ENCODE results near the gene IFI27.

Gene IFI27

GRCh38 chr14:94123868-94124267 lies 13.3 kb downstream of the IFI27 start:
- H3K27ac Mint-ChIP-seq: no peak overlapping the region
- TF ChIP-seq CTCF (IDR thresholded peaks at IDR 0.05): no peak
- H3K9me3 Mint-ChIP-seq: peaks cover 34% of the 10 kb centered on the region
- H3K4me3 Mint-ChIP-seq: no peak overlapping the region
- no peaks in the 10 kb centered on the region for H3K36me3 Mint-ChIP-seq (ENCODE audit: low read depth)
- DNase-seq: no peak
- peaks cover 5% of the 10 kb centered on the region for H3K4me1 Mint-ChIP-seq
- H3K27me3 Mint-ChIP-seq (ENCODE audit: low read depth, poor library complexity): peaks cover 25% of the 10 kb centered on the region

- peaks cover 27% of the 10 kb centered on the region for H3K27me3 Mint-ChIP-seq (ENCODE audit: low read depth, poor library complexity)
- no peak for TF ChIP-seq CTCF (IDR thresholded peaks at IDR 0.05)
- H3K4me1 Mint-ChIP-seq: peaks cover 12% of the 10 kb centered on the region
- no peak overlapping the region for H3K27ac Mint-ChIP-seq
- H3K9me3 Mint-ChIP-seq: peaks cover 28% of the 10 kb centered on the region
- DNase-seq: no peak
- no peak overlapping the region for H3K4me3 Mint-ChIP-seq
- no peaks in the 10 kb centered on the region for H3K36me3 Mint-ChIP-seq (ENCODE audit: low read depth)
Measured at GRCh38 chr14:94124582-94125377, 14.2 kb downstream of the IFI27 start.

- Mint-ChIP-seq H3K27ac (no peak overlapping the region), H3K27me3 (ENCODE audit: low read depth, poor library complexity) (peaks cover 25% of the 10 kb centered on the region), H3K4me1 (peaks cover 21% of the 10 kb centered on the region), H3K4me3 (no peak overlapping the region), H3K9me3 (peaks cover 22% of the 10 kb centered on the region), H3K36me3 (ENCODE audit: low read depth) (no peaks in the 10 kb centered on the region)
- no peak for DNase-seq
- TF ChIP-seq CTCF (IDR thresholded peaks at IDR 0.05): no peak
Measured at GRCh38 chr14:94125659-94126418, 15.3 kb downstream of the IFI27 start.

GRCh38 chr14:94126419-94126677 lies 15.8 kb downstream of the IFI27 start:
- Mint-ChIP-seq H3K27me3 (ENCODE audit: low read depth, poor library complexity) (peaks cover 20% of the 10 kb centered on the region), H3K36me3 (ENCODE audit: low read depth) (no peaks in the 10 kb centered on the region), H3K9me3 (peaks cover 17% of the 10 kb centered on the region), H3K4me3 (no peak overlapping the region), H3K4me1 (peaks cover 21% of the 10 kb centered on the region), H3K27ac (no peak overlapping the region)
- no peak for TF ChIP-seq CTCF (IDR thresholded peaks at IDR 0.05)
- no peak for DNase-seq

- H3K4me1 Mint-ChIP-seq: peaks cover 21% of the 10 kb centered on the region
- peaks cover 15% of the 10 kb centered on the region for H3K9me3 Mint-ChIP-seq
- H3K27ac Mint-ChIP-seq: no peak overlapping the region
- TF ChIP-seq CTCF (IDR thresholded peaks at IDR 0.05): no peak
- H3K4me3 Mint-ChIP-seq: no peak overlapping the region
- DNase-seq: no peak
- peaks cover 20% of the 10 kb centered on the region for H3K27me3 Mint-ChIP-seq (ENCODE audit: low read depth, poor library complexity)
- H3K36me3 Mint-ChIP-seq (ENCODE audit: low read depth): no peaks in the 10 kb centered on the region
Measured at GRCh38 chr14:94126800-94127199, 16.3 kb downstream of the IFI27 start.

All from nephron progenitor cell (in vitro differentiated cells).